GM19043 (cell line): ENCODE measurements around the gene SPSB4.

Source experiments
- ATAC-seq: cut with Tn5 transposase; IDR thresholded peaks from one replicate; pipeline ENCODE4 v1.9.1; 2021; ENCODE audit warnings: low read depth; ENCODE audit not compliant: unreplicated experiment

SPSB4 gene

GRCh38 chr3:141072950-141073349 is 21.8 kb downstream of the SPSB4 start:
- no peak for ATAC-seq

GRCh38 chr3:141073580-141073979 is 22.4 kb downstream of the SPSB4 start:
- no peak for ATAC-seq

GRCh38 chr3:141074529-141074928 is 23.4 kb downstream of the SPSB4 start:
- no peak for ATAC-seq

GRCh38 chr3:141076036-141076773 is 25.1 kb downstream of the SPSB4 start:
- no peak for ATAC-seq

- ATAC-seq: no peak
Observed at GRCh38 chr3:141076797-141077571, 25.8 kb downstream of the SPSB4 start.

- ATAC-seq: no peak
Observed at GRCh38 chr3:141077631-141078030, 26.5 kb downstream of the SPSB4 start.

- ATAC-seq: no peak
Observed at GRCh38 chr3:141078200-141078599, 27.1 kb downstream of the SPSB4 start.

- ATAC-seq: no peak
Observed at GRCh38 chr3:141080431-141080830, 29.3 kb downstream of the SPSB4 start.

- ATAC-seq: no peak
Observed at GRCh38 chr3:141081141-141081795, 30.1 kb downstream of the SPSB4 start.

GRCh38 chr3:141082064-141082463 is 30.9 kb downstream of the SPSB4 start:
- ATAC-seq: no peak

- no peak for ATAC-seq
Observed at GRCh38 chr3:141083226-141083625, 32.1 kb downstream of the SPSB4 start.

- no peak for ATAC-seq
Observed at GRCh38 chr3:141083836-141084649, 32.9 kb downstream of the SPSB4 start.

GRCh38 chr3:141085343-141086070 is 34.4 kb downstream of the SPSB4 start:
- ATAC-seq: no peak

GRCh38 chr3:141086188-141086587 is 35.0 kb downstream of the SPSB4 start:
- ATAC-seq: no peak

GRCh38 chr3:141087076-141087777 is 36.1 kb downstream of the SPSB4 start:
- ATAC-seq: no peak

GRCh38 chr3:141087778-141088130 is 36.6 kb downstream of the SPSB4 start:
- ATAC-seq: no peak

GRCh38 chr3:141089339-141090152 is 38.4 kb downstream of the SPSB4 start:
- no peak for ATAC-seq

GRCh38 chr3:141091426-141091825 is 40.3 kb downstream of the SPSB4 start:
- no peak for ATAC-seq

GRCh38 chr3:141092663-141093062 is 41.5 kb downstream of the SPSB4 start:
- ATAC-seq: no peak
